Amygdala (tissue), 56 donors: ENCODE data around the gene CXXC4.

Source experiments
- DNase-seq, 56 donors: peaks; one replicate each; lab custom pipeline; 2025; lab: John Stamatoyannopoulos, UW

CXXC4 gene

GRCh38 chr4:104424475-104424941 is 70.2 kb downstream of the CXXC4 start:
- peak in 2 of 56 donors; percentile 4 to 24 for DNase-seq

DNA sequence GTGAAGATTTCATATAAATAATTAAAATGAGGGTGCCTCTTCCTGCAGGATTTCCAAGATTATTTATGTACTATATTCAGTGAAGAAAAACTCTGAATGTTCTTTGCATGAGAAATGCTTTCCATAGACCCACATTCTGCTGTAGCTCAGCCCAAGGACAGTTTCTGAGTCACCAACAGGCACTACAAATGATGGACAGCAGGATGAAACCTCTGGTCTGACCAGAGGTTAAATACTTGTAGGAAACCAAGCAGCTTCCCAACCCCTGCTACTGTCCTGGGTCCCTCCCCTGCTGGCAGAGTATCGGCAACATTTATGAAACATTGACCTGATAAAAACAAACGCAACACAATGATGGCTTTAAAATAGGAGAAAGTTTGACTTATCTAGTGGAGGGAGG is 73.1 kb downstream of the CXXC4 start:
- DNase-seq, result no peak

GRCh38 chr4:104420766-104421165 is 73.9 kb downstream of the CXXC4 start:
- no peak for DNase-seq
